ENCODE measurements around the gene HAND2. TPM values are rescaled to one million over a fixed set of nuclear protein-coding genes. Genes with fewer than 3 reads are reported as not detected.

The HAND2 gene
- 22.7 and 26.9 TPM in 2 replicates for total RNA-seq

GRCh38 chr4:173529477-173530325, at the start of gene HAND2:
Gene HAND2, minus strand, starts transcription at chr4:173530229. Its CDS starts 940 bp downstream, at chr4:173529289.

Other genes starting within 250 kb of the HAND2 start
- gene HMGB2, start 195.9 kb downstream of the HAND2 start, total RNA-seq: 125 and 302 TPM in 2 replicates
- gene SAP30, start 159.3 kb downstream of the HAND2 start, total RNA-seq: 30.2 and 44.2 TPM in 2 replicates
- 0.33 and 1.1 TPM in 2 replicates for gene SCRG1, start 131.1 kb downstream of the HAND2 start, total RNA-seq